Measurements from ENCODE around the gene SKAP1.

The SKAP1 gene

DNA sequence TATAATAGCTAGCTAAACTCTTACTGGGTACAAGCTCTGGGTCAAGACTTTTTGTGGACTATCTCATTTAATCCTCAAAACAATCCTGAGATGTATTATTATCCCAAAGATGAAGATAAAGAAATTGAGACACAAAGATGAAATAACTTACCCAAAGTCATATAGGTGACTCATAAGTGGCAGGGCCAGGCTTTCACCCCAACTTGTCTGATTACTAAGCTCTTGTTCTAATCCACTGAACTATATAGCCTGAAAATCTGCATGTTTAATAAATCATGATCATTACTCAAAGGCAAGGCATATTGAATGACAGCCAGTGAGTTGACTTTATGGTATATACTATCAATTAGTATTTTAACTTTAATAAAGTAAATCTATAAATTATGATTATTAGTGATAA, 77.4 kb downstream of the SKAP1 start:
- no peaks in the 10 kb centered on the region for H4K20me1 ChIP-seq (ENCODE audit: low read depth, low read length)
- no peaks in the 10 kb centered on the region for H3F3A ChIP-seq (ENCODE audit: insufficient read depth)
- H3K9me2 ChIP-seq (replicated peaks; ENCODE audit: insufficient read depth, low read length) = no peaks in the 10 kb centered on the region
- H3K9me3 ChIP-seq (ENCODE audit: insufficient read depth, low read length) = no peaks in the 10 kb centered on the region
- no peak overlapping the region for H3K27ac ChIP-seq (ENCODE audit: low read depth, low read length)
- H3K36me3 ChIP-seq (ENCODE audit: low read length) = no peaks in the 10 kb centered on the region
- no peak overlapping the region for H3K9ac ChIP-seq (ENCODE audit: low read length)
- H3K4me2 ChIP-seq (ENCODE audit: low read depth, low read length, poor library complexity, severe bottlenecking) = no peak overlapping the region
- no peaks in the 10 kb centered on the region for H3K79me2 ChIP-seq (ENCODE audit: insufficient read depth, low read length)
- TF ChIP-seq, protein P1, sequence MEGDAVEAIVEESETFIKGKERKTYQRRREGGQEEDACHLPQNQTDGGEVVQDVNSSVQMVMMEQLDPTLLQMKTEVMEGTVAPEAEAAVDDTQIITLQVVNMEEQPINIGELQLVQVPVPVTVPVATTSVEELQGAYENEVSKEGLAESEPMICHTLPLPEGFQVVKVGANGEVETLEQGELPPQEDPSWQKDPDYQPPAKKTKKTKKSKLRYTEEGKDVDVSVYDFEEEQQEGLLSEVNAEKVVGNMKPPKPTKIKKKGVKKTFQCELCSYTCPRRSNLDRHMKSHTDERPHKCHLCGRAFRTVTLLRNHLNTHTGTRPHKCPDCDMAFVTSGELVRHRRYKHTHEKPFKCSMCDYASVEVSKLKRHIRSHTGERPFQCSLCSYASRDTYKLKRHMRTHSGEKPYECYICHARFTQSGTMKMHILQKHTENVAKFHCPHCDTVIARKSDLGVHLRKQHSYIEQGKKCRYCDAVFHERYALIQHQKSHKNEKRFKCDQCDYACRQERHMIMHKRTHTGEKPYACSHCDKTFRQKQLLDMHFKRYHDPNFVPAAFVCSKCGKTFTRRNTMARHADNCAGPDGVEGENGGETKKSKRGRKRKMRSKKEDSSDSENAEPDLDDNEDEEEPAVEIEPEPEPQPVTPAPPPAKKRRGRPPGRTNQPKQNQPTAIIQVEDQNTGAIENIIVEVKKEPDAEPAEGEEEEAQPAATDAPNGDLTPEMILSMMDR (IDR thresholded peaks at IDR 0.05; ENCODE audit: insufficient read depth, low read length, poor library complexity, severe bottlenecking) = no peak
- no peak for TF ChIP-seq EZH2phosphoT487 (conservative IDR thresholded peaks at IDR 0.05; ENCODE audit: low read length)
- H3K27me3 ChIP-seq (ENCODE audit: low read length) = no peaks in the 10 kb centered on the region
- no peak overlapping the region for H3K4me3 ChIP-seq (ENCODE audit: insufficient read depth, low read length, poor library complexity, severe bottlenecking)
- no peak overlapping the region for H2AFZ ChIP-seq (ENCODE audit: low read depth, low read length, severe bottlenecking)

DNA sequence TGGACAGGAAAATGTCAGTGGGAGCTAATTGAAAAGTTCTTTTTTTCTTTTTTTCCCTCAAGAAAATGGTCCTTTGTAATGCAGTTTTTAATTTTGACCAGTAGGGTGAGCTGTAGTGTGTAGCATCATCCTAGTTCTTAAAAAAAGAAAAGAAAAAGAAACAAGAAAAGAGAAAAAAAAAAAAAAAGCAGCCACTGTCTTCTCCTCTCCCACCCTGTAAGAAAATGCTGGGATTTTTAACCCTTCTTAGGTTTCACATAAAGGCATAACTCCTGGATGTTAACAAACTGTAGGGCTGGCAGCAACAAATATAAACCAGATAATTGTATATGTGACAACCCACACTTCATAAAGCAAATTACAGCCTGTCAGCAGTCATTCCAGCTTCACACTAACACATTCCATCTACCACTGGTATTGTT, 78.1 kb downstream of the SKAP1 start:
- H3K9me2 ChIP-seq (replicated peaks; ENCODE audit: insufficient read depth, low read length) = no peaks in the 10 kb centered on the region
- H3K36me3 ChIP-seq (ENCODE audit: low read length) = no peaks in the 10 kb centered on the region
- no peaks in the 10 kb centered on the region for H3K79me2 ChIP-seq (ENCODE audit: insufficient read depth, low read length)
- no peak overlapping the region for H3K9ac ChIP-seq (ENCODE audit: low read length)
- H2AFZ ChIP-seq (ENCODE audit: low read depth, low read length, severe bottlenecking) = no peak overlapping the region
- H3K4me3 ChIP-seq (ENCODE audit: insufficient read depth, low read length, poor library complexity, severe bottlenecking) = no peak overlapping the region
- TF ChIP-seq EZH2phosphoT487 (conservative IDR thresholded peaks at IDR 0.05; ENCODE audit: low read length) = no peak
- TF ChIP-seq, protein P1 (IDR thresholded peaks at IDR 0.05; ENCODE audit: insufficient read depth, low read length, poor library complexity, severe bottlenecking) = peak; percentile 46
- no peak overlapping the region for H3K4me2 ChIP-seq (ENCODE audit: low read depth, low read length, poor library complexity, severe bottlenecking)
- H3K27me3 ChIP-seq (ENCODE audit: low read length) = no peaks in the 10 kb centered on the region
- H3K27ac ChIP-seq (ENCODE audit: low read depth, low read length) = no peak overlapping the region
- no peaks in the 10 kb centered on the region for H3K9me3 ChIP-seq (ENCODE audit: insufficient read depth, low read length)
- no peaks in the 10 kb centered on the region for H3F3A ChIP-seq (ENCODE audit: insufficient read depth)
- no peaks in the 10 kb centered on the region for H4K20me1 ChIP-seq (ENCODE audit: low read depth, low read length)

DNA sequence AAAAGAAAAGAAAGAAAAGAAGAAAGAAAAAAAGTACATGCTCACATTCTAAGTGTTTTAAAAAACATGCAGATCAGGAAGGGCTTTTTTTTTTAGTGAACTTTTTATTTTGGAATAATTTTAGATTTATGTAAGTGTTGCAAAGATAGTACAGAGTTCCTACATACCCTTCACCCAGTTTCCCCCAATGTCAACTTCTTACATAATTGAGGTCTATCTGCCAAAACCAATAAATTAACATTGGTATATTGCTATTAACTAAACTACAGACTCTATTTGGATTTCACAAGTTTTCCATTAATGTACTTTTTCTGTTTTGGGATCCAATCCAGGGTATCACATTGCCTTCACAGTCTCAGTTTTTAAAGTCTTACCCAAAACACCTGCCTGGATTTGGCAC, 81.7 kb downstream of the SKAP1 start:
- Histone ChIP-seq H3F3A (ENCODE audit: insufficient read depth) (no peaks in the 10 kb centered on the region), H3K36me3 (ENCODE audit: low read length) (no peaks in the 10 kb centered on the region), H3K27me3 (ENCODE audit: low read length) (no peaks in the 10 kb centered on the region)

More for the DNA sequence above, 81.7 kb downstream of the SKAP1 start:
- H3K4me2 ChIP-seq (ENCODE audit: low read depth, low read length, poor library complexity, severe bottlenecking) = no peak overlapping the region
- H4K20me1 ChIP-seq (ENCODE audit: low read depth, low read length) = no peaks in the 10 kb centered on the region
- H2AFZ ChIP-seq (ENCODE audit: low read depth, low read length, severe bottlenecking) = no peak overlapping the region
- H3K9ac ChIP-seq (ENCODE audit: low read length) = no peak overlapping the region
- no peaks in the 10 kb centered on the region for H3K9me3 ChIP-seq (ENCODE audit: insufficient read depth, low read length)
- no peaks in the 10 kb centered on the region for H3K9me2 ChIP-seq (replicated peaks; ENCODE audit: insufficient read depth, low read length)
- H3K27ac ChIP-seq (ENCODE audit: low read depth, low read length) = no peak overlapping the region
- H3K4me3 ChIP-seq (ENCODE audit: insufficient read depth, low read length, poor library complexity, severe bottlenecking) = no peak overlapping the region
- TF ChIP-seq, protein P1 (IDR thresholded peaks at IDR 0.05; ENCODE audit: insufficient read depth, low read length, poor library complexity, severe bottlenecking) = no peak
- H3K79me2 ChIP-seq (ENCODE audit: insufficient read depth, low read length) = no peaks in the 10 kb centered on the region

Data from SU-DHL-6 (cell line).